ENCODE data around the gene KRTAP26-1.

KRTAP26-1 gene, protein sequence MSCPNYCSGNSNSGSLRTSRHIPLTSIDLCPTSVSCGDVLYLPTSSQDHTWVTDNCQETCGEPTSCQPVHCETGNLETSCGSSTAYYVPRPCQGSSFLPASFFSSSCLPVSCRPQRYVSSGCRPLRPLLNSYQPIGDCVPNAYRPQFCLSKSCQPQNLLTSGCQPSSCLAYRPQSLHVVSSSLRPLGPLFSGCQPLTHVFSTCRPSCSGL
- 0 to 0.66 (median 0) reads per million in 17 experiments for total RNA-seq

DNA sequence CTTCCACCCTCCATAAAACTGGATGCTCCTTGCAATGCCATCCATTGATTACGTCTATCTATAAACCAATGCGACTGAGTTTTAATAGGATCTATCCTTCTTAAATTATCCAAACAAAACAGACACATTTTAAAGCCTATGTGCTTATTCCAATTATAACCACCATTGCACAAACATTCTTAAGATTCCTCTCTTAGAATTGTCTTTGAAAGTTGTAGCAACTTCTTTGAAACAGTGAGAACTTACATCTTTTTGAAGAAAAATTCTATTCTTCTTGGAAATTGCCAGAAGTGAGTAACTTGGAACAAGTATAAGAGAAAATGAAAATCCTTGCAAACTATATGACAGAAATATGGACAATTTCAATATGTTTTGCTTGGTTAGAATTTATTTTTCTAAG, at the start of gene KRTAP26-1:
TSS of gene KRTAP26-1 (minus strand) at position 101 of the 400 bp plus-strand sequence. CDS start 280 bp downstream, outside the sequence.
- DNase-seq, result no peak

DNA sequence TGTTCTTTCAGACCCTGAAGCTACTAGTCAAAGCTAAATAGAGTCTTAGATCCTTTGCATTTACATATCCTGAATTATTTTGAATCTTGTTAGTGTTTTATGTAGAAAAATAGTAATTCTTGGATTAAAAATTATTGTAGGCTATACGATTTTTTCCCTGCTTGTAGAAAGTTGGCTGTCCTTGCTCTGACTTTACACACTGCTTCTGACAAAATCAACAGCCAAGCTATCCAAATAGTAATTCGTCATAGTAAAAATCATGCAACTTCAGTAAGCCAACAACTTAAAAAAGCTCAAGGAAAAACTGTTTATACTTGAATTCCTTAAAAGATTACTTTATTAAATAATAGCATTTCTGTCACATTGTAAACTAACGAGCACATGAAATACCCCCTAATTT, 35.8 kb upstream of the KRTAP26-1 start:
- DNase-seq, result no peak

DNA sequence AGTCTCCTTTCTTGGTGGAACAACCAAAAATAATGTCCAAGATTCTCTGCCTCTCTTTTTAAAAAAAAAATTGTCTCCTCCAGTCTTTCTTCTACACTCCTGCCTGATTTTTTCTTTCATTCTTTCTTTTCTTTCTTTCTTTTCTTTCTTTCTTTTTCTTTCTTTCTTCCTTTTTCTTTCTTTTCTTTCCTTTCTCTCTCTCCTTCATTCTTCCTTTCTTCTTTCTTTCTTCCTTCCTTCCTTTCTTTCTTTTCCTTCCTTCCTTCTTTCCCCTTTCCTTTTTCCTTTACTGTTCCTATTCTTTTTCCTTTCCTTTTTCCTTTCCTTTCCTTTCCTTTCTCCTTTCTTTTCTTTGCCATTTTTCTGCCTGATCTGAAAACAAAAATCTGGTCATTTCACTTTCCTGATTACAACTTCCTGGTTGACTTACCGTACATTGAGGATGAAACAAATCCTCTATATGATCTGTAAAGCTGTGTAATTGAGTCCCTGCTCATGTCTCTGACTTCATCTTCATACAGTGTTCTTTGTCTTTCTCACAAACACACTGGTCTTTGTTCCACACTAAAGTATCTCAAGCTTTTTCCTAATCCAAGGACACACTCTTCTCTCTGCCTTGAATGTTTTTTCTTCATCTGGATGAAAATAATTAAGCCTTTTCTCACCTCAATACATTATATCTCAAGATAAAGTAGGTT, 34.3 kb upstream of the KRTAP26-1 start:
- DNase-seq, result no peak

DNA sequence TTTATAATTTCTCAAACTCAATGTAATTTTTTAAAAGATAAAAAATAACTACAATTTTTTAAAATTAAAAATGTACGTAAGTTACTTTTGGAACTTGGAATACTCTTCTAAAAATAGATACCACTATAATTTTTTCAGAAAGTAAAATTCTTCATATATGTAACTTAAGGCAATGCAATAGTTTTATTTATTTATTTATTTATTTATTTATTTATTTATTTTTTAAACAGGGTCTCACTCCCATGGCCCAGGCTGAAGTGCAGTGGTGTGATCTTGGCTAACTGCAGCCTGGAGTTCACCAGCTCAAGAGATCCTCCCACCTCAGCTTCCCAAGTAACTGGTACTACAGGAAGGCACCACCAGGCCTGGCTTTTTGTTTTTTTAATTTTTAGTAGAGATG, 31.4 kb upstream of the KRTAP26-1 start:
- DNase-seq, result no peak

DNA sequence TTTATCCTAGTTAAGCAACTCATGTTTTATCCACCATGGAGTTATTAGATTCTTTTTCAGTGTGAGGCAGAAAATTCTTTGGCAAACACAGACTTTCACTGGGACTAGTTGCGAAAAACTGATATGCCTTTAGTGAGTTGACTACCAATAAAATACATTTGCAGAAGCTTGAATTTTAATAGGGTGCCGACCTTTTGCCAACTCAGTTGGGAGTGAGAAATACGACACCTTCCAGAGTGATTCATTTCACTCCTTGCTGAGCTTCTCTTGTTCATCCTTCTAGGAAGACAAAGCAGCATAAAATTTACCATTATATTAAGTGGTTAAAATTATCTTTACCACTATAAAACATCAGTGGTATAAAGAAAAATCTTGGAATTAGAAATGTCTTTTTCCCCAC, 29.5 kb upstream of the KRTAP26-1 start:
- DNase-seq, result no peak

DNA sequence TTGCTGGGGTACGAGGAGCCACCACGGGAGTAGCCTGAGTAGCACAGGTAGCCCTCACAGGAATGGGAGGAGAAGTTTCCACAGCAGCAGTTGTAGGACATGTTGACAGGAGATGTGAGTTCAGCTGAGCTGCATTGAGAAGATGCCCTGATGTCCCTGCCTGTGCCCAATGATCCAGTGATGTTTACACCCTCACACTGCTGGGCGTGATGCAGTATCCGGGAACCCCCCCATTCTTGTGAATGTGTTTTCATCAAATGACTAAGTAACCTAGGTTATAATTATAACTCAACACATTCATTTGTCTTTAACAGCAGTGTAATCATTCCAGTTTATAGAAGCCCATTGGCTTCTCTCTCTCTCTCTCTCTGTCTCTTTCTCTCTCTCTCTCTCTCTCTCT, 28.4 kb upstream of the KRTAP26-1 start, which contains the start of gene KRTAP23-1:
TSS of gene KRTAP23-1 (minus strand) at position 101 of the 400 bp plus-strand sequence. CDS start at position 101, 0 bp downstream.
- no peak for DNase-seq

DNA sequence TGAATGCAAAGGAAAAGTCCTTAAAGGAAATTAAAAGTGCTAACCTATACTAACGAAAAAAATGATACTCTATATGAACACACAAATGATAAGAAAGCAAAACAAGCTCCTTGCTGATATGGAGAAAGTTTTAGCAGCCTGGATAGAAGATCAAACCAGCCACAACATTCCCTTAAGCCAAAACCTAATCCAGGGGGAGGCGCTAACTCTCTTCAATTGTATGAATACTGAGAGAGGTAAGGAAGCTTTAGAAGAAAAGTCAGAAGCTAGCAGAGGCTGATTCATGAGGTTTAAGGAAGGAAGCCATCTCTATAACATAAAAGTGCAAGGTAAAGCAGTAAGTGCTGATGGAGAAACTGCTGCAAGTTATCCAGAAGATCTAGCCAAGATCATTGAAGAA, 24.9 kb upstream of the KRTAP26-1 start:
- no peak for DNase-seq

DNA sequence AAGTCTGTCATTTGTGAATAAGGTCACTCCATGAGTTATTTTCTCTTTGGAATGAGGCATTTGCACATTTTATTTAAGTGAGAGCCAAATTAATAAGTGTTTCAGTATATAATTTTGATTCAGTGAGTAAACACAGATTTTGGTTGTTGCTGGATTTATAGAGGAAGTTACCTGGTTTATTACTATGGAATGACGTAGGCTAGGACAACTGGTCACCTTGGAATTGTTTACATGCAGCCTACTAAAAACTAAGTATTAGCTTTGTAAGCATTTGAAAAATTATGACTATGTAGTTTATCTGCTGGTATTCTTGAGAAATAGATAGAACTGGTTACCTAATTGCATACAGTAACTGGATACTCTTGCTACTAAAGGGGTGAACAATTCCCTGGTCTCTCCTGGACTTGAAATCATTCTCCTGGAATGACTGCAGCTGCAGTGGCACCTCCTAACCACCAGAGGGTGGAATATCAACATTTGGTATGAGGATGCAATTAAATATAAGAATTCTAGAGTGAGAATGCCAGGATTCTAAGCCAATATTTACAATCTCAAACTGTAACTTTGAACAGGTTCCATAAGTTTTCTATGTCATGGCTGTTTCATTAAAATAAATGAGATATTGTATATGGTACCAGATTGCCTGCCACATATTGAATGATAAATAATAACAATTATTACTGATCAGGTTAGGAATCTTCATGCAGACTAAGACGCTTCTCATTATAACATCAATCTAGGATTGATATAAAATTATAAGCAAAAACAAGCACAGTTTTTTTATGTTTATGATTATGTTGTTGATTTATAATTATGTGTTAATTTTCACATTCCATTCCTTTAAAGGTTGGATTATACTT, 20.8 kb upstream of the KRTAP26-1 start:
- peak; percentile 41 to 62 (median 50) for DNase-seq

DNA sequence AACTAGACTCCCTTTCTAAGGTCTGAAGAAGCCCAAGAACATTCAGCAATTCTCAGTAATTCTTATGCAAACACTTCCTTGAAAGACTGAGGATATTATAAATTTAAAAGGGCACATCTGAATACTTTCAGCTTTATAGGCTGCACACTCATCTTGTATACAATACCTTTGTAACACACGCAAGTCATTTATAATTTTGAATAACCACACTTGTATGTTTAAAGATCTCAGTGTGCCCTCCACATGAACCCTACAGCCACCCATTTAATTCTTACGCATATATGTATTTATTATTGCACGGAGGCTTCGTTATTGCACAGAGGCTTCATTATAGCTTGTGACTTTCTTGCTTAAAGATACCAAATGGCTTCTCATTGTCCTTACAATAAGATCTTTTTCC, 18.6 kb upstream of the KRTAP26-1 start:
- DNase-seq, result no peak

DNA sequence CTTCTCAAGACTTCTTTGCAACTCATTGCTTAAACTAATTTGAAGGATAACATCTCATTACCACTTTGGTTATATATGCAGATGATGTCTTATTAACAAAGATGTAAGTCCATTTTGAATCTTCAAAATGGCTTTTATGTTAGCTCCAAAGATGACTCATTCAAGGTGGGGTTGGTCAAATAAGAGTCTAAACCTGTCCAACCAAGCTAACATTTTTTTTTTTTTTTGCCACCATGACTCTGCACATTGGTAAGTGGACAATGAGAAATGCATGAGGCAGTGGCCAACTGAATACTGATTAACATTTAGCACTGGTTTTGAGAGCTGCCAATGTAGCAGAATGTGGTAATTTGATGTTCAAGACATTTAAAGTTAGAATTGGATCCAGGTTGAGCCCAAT, 17.7 kb upstream of the KRTAP26-1 start:
- DNase-seq, result no peak

DNA sequence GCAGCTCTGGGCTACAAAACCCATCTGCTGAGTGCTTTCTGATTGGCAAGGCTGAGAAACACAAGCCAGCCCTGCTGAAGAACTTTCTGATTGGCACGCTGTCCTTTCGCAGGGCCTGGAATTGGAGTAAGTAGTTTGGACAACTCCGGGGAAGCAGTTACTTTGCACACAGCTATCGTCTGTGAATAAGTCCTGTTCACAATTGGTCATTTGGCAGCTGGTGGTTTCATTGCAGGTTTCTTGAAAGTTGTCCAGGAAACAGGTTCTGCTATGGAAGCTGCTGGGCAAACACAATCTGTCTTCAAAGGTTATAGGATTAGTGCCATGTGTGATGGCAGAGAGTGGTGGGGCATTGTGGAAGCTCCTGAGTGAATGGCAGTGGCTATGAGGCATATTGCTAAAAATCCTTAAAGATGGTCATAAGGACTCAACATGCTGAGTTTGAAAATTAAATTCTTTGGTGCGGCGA, 17.2 kb upstream of the KRTAP26-1 start, which contains the start of gene KRTAP27-1:
TSS of gene KRTAP27-1 (minus strand) at position 419 of the 469 bp plus-strand sequence. CDS start at position 393, 26 bp downstream.
- DNase-seq, result no peak

DNA sequence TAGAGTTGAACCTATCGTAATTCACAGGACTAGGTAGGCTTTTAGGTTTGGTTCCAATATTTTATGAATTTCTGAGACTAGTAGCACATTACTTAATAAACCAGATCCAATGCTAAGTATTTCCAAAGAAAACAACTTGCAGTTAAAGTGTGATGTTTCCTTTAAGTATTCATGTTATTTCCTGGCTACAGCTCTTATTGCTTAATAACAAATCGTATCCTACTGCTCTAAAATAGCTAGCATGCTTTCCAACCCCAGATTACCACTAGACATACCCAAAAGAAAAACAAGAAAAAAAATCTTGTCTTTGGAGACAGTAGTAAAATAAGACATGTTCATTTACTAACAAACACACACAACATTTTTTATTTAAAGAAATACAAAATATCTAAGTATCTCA, 16.5 kb upstream of the KRTAP26-1 start:
- DNase-seq, result no peak

DNA sequence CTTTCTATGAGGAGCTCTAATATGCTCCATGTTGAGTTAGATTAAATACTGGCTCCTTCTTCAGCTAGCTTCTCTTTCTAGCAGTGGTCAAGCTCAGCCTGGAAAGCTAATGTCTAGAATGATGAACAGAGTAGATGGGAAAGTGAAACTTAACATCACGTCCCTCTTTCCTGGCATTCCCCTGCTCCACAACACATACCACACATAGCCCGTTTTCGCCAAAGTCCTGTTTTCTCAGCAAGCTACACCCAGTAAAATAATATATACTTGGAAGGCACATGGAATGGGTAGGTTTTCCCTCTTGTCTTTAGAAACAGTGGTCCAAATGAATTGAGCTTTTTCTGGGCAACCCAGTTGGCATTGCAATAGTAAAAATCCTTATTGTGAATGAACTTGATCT, 13.6 kb upstream of the KRTAP26-1 start:
- DNase-seq, result no peak

DNA sequence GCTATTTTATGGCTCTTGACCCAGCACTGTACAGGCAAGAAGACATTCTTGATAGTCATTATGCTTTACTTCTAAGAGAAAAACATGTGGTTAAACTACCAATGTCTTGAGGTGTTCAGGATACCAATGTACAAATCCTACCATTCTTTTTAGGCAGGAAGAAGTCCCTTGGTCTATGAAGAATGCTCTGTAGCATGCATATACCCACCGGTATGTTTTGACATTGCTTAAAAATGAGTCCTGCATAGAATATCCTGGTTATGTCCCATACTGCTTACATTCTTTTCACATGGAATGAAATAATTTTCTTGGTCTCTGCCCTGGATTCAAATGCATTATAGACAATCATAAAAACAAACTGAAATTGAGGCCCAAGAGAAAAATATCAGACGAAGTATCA, 12.6 kb upstream of the KRTAP26-1 start:
- no peak for DNase-seq

DNA sequence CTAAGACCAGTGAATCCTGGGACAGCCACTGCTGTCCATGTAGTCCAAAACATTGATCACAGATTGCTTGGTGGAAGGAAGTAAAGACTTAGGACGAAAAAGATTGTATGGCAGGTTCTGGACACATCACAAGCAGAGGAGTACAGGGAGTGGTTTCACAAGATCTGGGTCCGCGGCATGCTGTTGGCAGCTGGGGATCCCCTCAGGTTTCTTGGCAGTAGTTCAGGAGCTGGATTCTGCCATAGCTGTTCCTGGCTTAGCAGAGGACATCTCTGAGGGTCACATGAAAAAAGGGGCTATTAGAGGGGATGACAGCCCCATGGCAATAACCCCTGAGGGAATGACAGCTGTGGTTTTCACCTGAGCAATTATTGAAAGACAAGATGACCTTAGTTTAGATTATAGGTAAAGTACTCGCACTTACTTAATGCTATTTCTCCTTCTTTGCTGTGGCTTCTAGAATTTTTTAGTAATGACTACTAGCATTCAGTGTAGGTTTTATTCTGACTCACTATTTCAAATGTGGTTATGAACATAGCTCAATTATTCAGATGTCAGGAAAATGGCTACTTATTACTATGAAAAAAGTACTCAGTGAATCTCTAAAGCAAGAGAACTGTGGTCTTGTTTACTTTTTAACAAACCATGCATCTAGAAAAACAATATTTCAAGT, 9.2 kb upstream of the KRTAP26-1 start:
- no peak for DNase-seq

DNA sequence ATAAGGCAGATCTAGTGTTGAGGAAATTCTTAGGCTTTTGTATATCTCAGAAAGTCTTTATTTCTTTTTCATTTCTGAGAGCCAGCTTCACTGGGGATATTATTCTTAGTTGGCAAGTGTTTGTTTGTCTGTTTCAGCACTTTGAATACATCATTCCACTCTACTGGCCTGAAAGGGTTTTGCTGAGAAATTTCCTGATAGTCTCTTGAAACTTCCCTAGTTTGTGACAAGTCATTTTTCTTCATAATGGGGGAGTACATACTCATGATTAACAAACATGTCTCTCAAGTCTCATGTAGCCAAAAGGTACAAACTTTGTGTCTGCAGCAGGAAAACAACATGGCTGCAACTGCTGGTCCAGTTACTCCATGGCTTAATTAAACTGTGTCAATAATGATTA, 6.3 kb upstream of the KRTAP26-1 start:
- no peak for DNase-seq

DNA sequence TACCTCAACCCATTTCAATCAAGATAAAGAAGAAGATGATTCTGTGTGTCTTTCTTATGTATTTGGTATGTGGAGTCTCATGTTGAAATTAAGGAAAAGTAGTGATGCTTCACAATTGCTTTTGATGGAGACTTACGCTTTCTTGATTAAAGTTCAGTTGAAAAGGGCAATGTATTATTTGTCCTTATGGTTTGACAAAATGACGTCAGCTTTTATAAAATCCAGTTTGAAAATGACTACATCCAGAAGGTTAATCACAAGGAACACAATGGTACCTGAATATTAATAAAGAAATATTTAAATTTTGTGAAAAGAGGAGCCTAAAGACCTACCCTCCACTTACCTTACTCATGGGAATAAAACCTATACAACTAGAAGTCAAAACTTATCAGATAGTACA, 4.4 kb downstream of the KRTAP26-1 start:
- no peak for DNase-seq

DNA sequence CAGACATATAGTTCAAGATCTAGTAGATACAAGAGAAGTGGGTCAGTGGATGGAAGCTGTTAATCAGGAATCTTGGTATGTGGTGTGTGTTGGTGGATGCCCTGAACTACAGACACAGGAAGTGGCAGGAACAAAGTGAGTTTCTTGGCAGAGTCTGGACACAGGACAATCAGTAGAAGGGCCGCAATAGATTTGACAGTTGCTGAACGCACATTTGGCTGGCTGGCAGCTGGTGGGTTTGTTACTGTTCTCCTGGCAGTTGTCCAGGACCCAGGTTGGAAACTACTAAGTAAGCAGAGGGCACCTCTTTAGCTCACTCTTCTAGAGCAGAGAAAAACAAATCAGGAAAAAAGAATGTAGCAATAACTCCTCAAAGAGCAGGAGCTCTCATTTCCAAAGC, 13.2 kb downstream of the KRTAP26-1 start:
- DNase-seq, result no peak

DNA sequence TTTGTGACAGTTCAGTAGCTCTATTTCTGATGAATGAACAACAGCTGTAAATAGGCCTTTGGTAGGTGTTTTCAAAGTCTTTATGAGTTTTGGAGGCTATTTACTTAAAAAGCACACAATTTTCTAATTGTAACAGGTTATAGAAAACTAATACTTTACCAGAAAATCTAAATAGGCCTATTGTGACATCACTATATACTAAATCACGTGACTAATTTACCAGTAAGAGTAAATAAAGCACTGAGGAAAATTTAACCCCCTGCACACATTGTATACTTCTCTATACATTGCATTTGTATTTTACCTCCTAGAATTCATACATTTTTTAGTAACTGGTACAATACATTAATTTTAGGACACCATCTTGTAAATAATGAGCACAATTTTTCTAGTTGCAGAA, 15.0 kb downstream of the KRTAP26-1 start:
- DNase-seq, result no peak

DNA sequence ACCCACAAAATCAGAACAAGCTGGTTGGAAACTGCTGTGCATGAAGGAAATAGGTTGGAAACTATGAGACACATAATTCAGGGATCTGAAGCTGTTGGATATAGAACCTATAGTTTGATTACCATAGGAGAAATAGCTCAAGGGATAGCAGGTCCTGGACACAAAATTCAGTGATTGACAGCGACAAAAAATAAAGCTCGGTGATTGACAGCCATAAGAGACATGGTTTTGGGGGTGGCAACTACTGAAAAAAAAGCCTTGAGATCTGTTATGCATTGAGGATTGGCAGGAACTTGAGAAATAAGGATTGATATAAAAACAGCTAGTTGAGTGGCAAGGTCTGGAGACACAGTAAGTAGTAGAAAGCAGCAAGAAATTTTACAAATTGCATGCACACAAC, 30.9 kb downstream of the KRTAP26-1 start, which contains the start of gene KRTAP25-1:
TSS of gene KRTAP25-1 (minus strand) at position 300 of the 400 bp plus-strand sequence. CDS start at position 276, 24 bp downstream.
- DNase-seq, result no peak

DNA sequence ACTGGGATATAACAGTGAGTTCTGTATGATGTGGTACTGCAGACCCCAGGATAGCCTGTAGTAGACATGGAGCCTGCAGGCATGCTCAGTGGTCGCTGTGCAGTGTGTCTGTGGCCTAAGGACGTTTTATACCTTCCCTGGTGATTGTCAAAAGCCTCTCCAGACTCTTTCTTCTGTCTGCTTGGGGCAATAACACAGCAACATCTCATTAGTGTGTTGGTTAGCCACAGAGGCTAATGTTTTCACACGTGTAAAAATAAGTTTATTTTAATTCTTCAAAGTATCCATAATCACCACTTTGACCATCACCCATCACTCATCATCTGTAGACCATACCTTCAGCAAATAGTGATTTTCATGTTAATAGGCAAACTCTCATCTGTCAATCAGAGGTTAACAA, 37.3 kb downstream of the KRTAP26-1 start, which contains the start of gene KRTAP24-1:
TSS of gene KRTAP24-1 (minus strand) at position 101 of the 400 bp plus-strand sequence. CDS start at position 83, 18 bp downstream.
- DNase-seq, result no peak

DNA sequence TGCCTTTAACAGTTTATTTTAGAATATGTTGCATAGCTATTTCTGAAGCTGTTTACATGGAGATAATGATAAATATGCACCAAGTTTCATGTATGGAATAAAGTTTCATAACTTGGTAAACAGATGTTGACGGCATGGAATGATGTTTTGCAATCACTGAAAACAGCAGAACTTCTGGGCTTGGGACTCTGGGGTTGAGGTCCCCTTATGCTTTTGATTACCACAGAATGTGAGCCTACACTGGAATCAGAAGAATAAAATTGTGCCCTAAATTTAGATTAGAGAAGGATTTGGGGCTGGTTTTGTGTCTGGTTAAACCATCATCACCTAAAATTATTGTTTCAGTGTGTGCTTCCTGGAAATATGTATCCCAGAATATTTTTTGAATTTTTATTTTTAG, 48.5 kb downstream of the KRTAP26-1 start:
- DNase-seq, result no peak

Measured in suppressor macrophage (primary cell).